Natural killer cell (primary cell): ENCODE measurements around the gene RAD51B. TPM values are rescaled to one million over a fixed set of nuclear protein-coding genes. Genes with fewer than 3 reads are reported as not detected.

Source experiments
- ATAC-seq, 3 donors: fragments of 150-1000 bp in 2 of 3; fragments of 200-7000 bp in 1 of 3; cut with Tn5 transposase; 1 replicate in 1 of 3; 2 replicates in 2 of 3; pipeline ENCODE4 v1.10.0; 2021; ENCODE audit warnings: mild to moderate bottlenecking in 2 of 3, moderate library complexity in 2 of 3
- DNase-seq, 2 donors: peaks; one replicate each; pipeline versions ENCODE4 v3.0.0 to v3.0.0-alpha.2; 2013 to 2021; ENCODE audit warnings: mixed read lengths in 1 of 2
- H3K27ac ChIP-seq: one replicate; pipeline ENCODE4 v1.5.1; 2013; ENCODE audit warnings: mild to moderate bottlenecking, low read length
- H3K27me3 ChIP-seq: one replicate; pipeline ENCODE4 v1.6.1; 2013; ENCODE audit warnings: low read length; ENCODE audit not compliant: control insufficient read depth, insufficient read depth
- H3K36me3 ChIP-seq: one replicate; pipeline ENCODE4 v1.6.1; 2013; ENCODE audit warnings: low read length; ENCODE audit not compliant: control insufficient read depth, insufficient read depth
- H3K4me1 ChIP-seq: one replicate; pipeline ENCODE4 v1.6.1; 2013; ENCODE audit warnings: low read length; ENCODE audit not compliant: control insufficient read depth, insufficient read depth
- H3K4me3 ChIP-seq: one replicate; pipeline ENCODE4 v1.5.1; 2013; ENCODE audit warnings: low read length
- H3K9me3 ChIP-seq: one replicate; pipeline ENCODE4 v1.6.1; 2013; ENCODE audit warnings: low read length; ENCODE audit not compliant: control insufficient read depth, insufficient read depth
- H3K27ac Mint-ChIP-seq, 2 donors: one replicate each; pipeline ENCODE4 v1.8.0; 2022; ENCODE audit warnings: mild to moderate bottlenecking in 2 of 2, mixed read lengths in 2 of 2, moderate library complexity in 1 of 2
- H3K27me3 Mint-ChIP-seq, 2 donors: one replicate each; pipeline ENCODE4 v1.8.0; 2022; ENCODE audit warnings: low read depth in 2 of 2, mixed read lengths in 2 of 2
- H3K36me3 Mint-ChIP-seq: one replicate; pipeline ENCODE4 v1.8.0; 2022; ENCODE audit warnings: mixed read lengths
- H3K4me1 Mint-ChIP-seq, 2 donors: one replicate each; pipeline ENCODE4 v1.8.0; 2022; ENCODE audit warnings: mixed read lengths in 2 of 2
- H3K4me3 Mint-ChIP-seq: one replicate; pipeline ENCODE4 v1.8.0; 2022; ENCODE audit warnings: mild to moderate bottlenecking, moderate library complexity, mixed read lengths
- H3K9me3 Mint-ChIP-seq, 2 donors: one replicate each; pipeline ENCODE4 v1.8.0; 2022; ENCODE audit warnings: mixed read lengths in 2 of 2
- WGBS: methylation state at CpG from one replicate; pipeline ENCODE4 v1.1.7; 2013; ENCODE audit warnings: missing lambda C conversion rate; ENCODE audit not compliant: insufficient coverage; 5-methylcytosine and 5-hydroxymethylcytosine counted together
- intact Hi-C: fragments of 100-400 bp; cut with micrococcal nuclease; formaldehyde crosslinking; loops from one replicate; pipeline ENCODE4 v1.14.2; 2022
- total RNA-seq, 4 donors: library from RNA; stranded (reverse); fragments of 120-200 nt in 1 of 4; gene quantifications; one replicate each; pipeline versions ENCODE4 v1.2.3 to v1.2.4, GENCODE V29; 2013 to 2022
- TF ChIP-seq, protein P1 (sequence below): fragments of 200-600 bp; IDR thresholded peaks from one replicate; pipeline ENCODE4 v1.8.0; 2022; ENCODE audit warnings: antibody characterized with exemption

RAD51B gene
- total RNA-seq, 3 donors from 2014 or later (not counting 1 experiment from before 2014, with no cell fraction given): 28.1 to 37.6 (median 28.6) TPM

DNA sequence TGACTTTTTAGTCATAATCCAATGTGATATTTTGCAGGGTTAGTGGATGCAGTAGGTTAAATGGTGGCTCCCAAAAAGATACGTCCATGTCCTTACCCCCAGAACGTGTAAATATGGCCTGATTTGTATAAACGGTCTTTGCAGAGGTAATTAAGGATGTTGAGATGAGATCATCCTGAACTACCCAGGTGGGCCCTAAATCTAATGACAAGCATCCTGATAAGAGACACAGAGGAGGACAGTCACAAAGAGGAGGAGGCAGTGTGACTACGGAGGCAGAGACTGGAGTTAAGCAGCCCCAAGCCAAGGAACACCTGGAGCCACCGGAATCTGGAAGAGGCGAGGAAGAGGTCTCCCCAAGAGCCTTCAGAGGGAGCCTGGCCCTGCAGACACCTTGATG is 679.9 kb downstream of the RAD51B start:
- H3K36me3 ChIP-seq: no peaks in the 10 kb centered on the region
- 80% methylated on average over 6 of the region's 6 CpGs for WGBS
- no peak for ATAC-seq
- H3K9me3 ChIP-seq: no peaks in the 10 kb centered on the region
- H3K9me3 Mint-ChIP-seq: no peaks in the 10 kb centered on the region
- H3K4me1 ChIP-seq: peaks cover 16% of the 10 kb centered on the region
- TF ChIP-seq, protein P1, sequence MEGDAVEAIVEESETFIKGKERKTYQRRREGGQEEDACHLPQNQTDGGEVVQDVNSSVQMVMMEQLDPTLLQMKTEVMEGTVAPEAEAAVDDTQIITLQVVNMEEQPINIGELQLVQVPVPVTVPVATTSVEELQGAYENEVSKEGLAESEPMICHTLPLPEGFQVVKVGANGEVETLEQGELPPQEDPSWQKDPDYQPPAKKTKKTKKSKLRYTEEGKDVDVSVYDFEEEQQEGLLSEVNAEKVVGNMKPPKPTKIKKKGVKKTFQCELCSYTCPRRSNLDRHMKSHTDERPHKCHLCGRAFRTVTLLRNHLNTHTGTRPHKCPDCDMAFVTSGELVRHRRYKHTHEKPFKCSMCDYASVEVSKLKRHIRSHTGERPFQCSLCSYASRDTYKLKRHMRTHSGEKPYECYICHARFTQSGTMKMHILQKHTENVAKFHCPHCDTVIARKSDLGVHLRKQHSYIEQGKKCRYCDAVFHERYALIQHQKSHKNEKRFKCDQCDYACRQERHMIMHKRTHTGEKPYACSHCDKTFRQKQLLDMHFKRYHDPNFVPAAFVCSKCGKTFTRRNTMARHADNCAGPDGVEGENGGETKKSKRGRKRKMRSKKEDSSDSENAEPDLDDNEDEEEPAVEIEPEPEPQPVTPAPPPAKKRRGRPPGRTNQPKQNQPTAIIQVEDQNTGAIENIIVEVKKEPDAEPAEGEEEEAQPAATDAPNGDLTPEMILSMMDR: no peak
- no peaks in the 10 kb centered on the region for H3K27me3 ChIP-seq
- H3K4me3 Mint-ChIP-seq: no peak overlapping the region
- no peak overlapping the region for H3K4me3 ChIP-seq
- H3K27me3 Mint-ChIP-seq: peaks cover 4 to 7% of the 10 kb centered on the region in 2 donors
- H3K4me1 Mint-ChIP-seq: peaks cover 8 to 9% of the 10 kb centered on the region in 2 donors
- DNase-seq: no peak
- no peak overlapping the region for H3K27ac ChIP-seq
- H3K36me3 Mint-ChIP-seq: no peaks in the 10 kb centered on the region
- no peak overlapping the region for H3K27ac Mint-ChIP-seq
- intact Hi-C loops: no loop called here

- H3K27ac ChIP-seq: no peak overlapping the region
- H3K9me3 Mint-ChIP-seq: no peaks in the 10 kb centered on the region
- WGBS: 100% methylated on average over 3 of the region's 3 CpGs
- no peaks in the 10 kb centered on the region for H3K36me3 Mint-ChIP-seq
- H3K4me1 Mint-ChIP-seq: peaks cover 4 to 12% of the 10 kb centered on the region in 2 donors
- H3K4me1 ChIP-seq: peaks cover 18% of the 10 kb centered on the region
- peaks cover 4 to 7% of the 10 kb centered on the region in 2 donors for H3K27me3 Mint-ChIP-seq
- intact Hi-C loops: no loop called here
- no peak overlapping the region for H3K4me3 Mint-ChIP-seq
- no peak overlapping the region for H3K4me3 ChIP-seq
- ATAC-seq: no peak
- TF ChIP-seq, protein P1: no peak
- H3K9me3 ChIP-seq: no peaks in the 10 kb centered on the region
- H3K27ac Mint-ChIP-seq: no peak overlapping the region
- no peaks in the 10 kb centered on the region for H3K36me3 ChIP-seq
- no peak for DNase-seq
- no peaks in the 10 kb centered on the region for H3K27me3 ChIP-seq
Observed at GRCh38 chr14:68501171-68501570, 681.6 kb downstream of the RAD51B start.

GRCh38 chr14:68501614-68502052 is 682.1 kb downstream of the RAD51B start:
- H3K4me1 ChIP-seq: peaks cover 22% of the 10 kb centered on the region
- no peak overlapping the region for H3K4me3 Mint-ChIP-seq
- H3K27ac Mint-ChIP-seq: no peak overlapping the region
- H3K36me3 ChIP-seq: no peaks in the 10 kb centered on the region
- no peaks in the 10 kb centered on the region for H3K36me3 Mint-ChIP-seq
- H3K9me3 Mint-ChIP-seq: no peaks in the 10 kb centered on the region
- TF ChIP-seq, protein P1: no peak
- H3K27ac ChIP-seq: no peak overlapping the region
- H3K4me3 ChIP-seq: no peak overlapping the region
- WGBS: 79% methylated on average over 9 of the region's 9 CpGs
- H3K27me3 ChIP-seq: no peaks in the 10 kb centered on the region
- no peak for ATAC-seq
- DNase-seq: no peak
- intact Hi-C loops: no loop called here
- peaks cover 9 to 16% of the 10 kb centered on the region in 2 donors for H3K4me1 Mint-ChIP-seq
- no peaks in the 10 kb centered on the region for H3K9me3 ChIP-seq
- peaks cover 0 to 7% of the 10 kb centered on the region in 2 donors for H3K27me3 Mint-ChIP-seq

- no peak overlapping the region for H3K4me3 ChIP-seq
- 73% methylated on average over 8 of the region's 8 CpGs for WGBS
- H3K36me3 ChIP-seq: no peaks in the 10 kb centered on the region
- Mint-ChIP-seq H3K27me3 (peaks cover 0 to 7% of the 10 kb centered on the region in 2 donors), H3K36me3 (no peaks in the 10 kb centered on the region), H3K9me3 (no peaks in the 10 kb centered on the region), H3K4me3 (no peak overlapping the region), H3K4me1 (peaks cover 15 to 22% of the 10 kb centered on the region in 2 donors), H3K27ac (no peak overlapping the region)
- no peaks in the 10 kb centered on the region for H3K9me3 ChIP-seq
- intact Hi-C loops: no loop called here
- H3K4me1 ChIP-seq: peaks cover 28% of the 10 kb centered on the region
- TF ChIP-seq, protein P1: no peak
- no peak for DNase-seq
- no peaks in the 10 kb centered on the region for H3K27me3 ChIP-seq
- no peak for ATAC-seq
- no peak overlapping the region for H3K27ac ChIP-seq
Observed at GRCh38 chr14:68502230-68502629, 682.7 kb downstream of the RAD51B start.
